SU-DHL-6 (cell line): ENCODE results near the gene VPS36.

Experiments
- H2AFZ ChIP-seq: fragments of 200-600 bp; sonication (generic); 2 replicates; pipeline ENCODE4 v1.6.1; 2014; ENCODE audit warnings: low read depth, mild to moderate bottlenecking, moderate library complexity, mixed read lengths, antibody characterized with exemption, low read length; ENCODE audit not compliant: severe bottlenecking
- H3F3A ChIP-seq: fragments of 200-600 bp; shearing (Covaris generic); 2 replicates; pipeline ENCODE4 v1.6.0; 2016; ENCODE audit warnings: antibody characterized with exemption, mild to moderate bottlenecking; ENCODE audit not compliant: insufficient read depth
- H3K27ac ChIP-seq: fragments of 200-600 bp; sonication (generic); 2 replicates; pipeline ENCODE4 v1.5.1; 2016; ENCODE audit warnings: low read depth, mild to moderate bottlenecking, low read length, moderate library complexity, mixed read lengths
- H3K27me3 ChIP-seq: fragments of 200-600 bp; sonication (generic), shearing (Covaris generic); 2 replicates; pipeline ENCODE4 v1.6.0; 2014; ENCODE audit warnings: mild to moderate bottlenecking, low read length
- H3K36me3 ChIP-seq: fragments of 200-600 bp; sonication (generic); 2 replicates; pipeline ENCODE4 v1.6.1; 2014; ENCODE audit warnings: mild to moderate bottlenecking, low read length, mixed read lengths
- H3K4me2 ChIP-seq: fragments of 300-600, 200-600 bp; shearing (Covaris generic), sonication (generic); 2 replicates; pipeline ENCODE4 v1.6.0; 2014; ENCODE audit warnings: low read length, low read depth, mild to moderate bottlenecking; ENCODE audit not compliant: poor library complexity, severe bottlenecking
- H3K4me3 ChIP-seq: fragments of 200-600 bp; sonication (generic); 2 replicates; pipeline ENCODE4 v1.5.1; 2014; ENCODE audit warnings: antibody characterized with exemption, low read length, mild to moderate bottlenecking, mixed read lengths; ENCODE audit not compliant: insufficient read depth, poor library complexity, severe bottlenecking
- H3K79me2 ChIP-seq: fragments of 200-600 bp; sonication (generic); 2 replicates; pipeline ENCODE4 v1.6.1; 2014; ENCODE audit warnings: mild to moderate bottlenecking, low read length, moderate library complexity; ENCODE audit not compliant: insufficient read depth
- H3K9ac ChIP-seq: fragments of 200-600 bp; sonication (generic); 2 replicates; pipeline ENCODE4 v1.7.0; 2014; ENCODE audit warnings: mild to moderate bottlenecking, low read length
- H3K9me2 ChIP-seq: fragments of 200-600 bp; sonication (generic); replicated peaks from 2 replicates; pipeline ENCODE4 v1.6.1; 2014; ENCODE audit warnings: low read length; ENCODE audit not compliant: insufficient read depth
- H3K9me3 ChIP-seq: fragments of 200-600 bp; sonication (generic); 2 replicates; pipeline ENCODE4 v1.6.1; 2014; ENCODE audit warnings: low read length, mixed read lengths; ENCODE audit not compliant: insufficient read depth
- H4K20me1 ChIP-seq: fragments of 200-600 bp; sonication (generic); 2 replicates; pipeline ENCODE4 v1.6.1; 2014; ENCODE audit warnings: low read depth, mild to moderate bottlenecking, antibody characterized with exemption, low read length, moderate library complexity, mixed read lengths
- EZH2phosphoT487 ChIP-seq: fragments of 200-600 bp; sonication (generic), shearing (Covaris generic); conservative IDR thresholded peaks from 2 replicates; pipeline ENCODE4 v1.6.1; 2018; ENCODE audit warnings: mild to moderate bottlenecking, antibody characterized with exemption, low read length, moderate library complexity, mixed read lengths
- TF ChIP-seq, protein P1 (sequence below): fragments of 200-600 bp; sonication (generic); IDR thresholded peaks from one replicate; pipeline ENCODE4 v1.5.1; 2017; ENCODE audit warnings: antibody characterized with exemption, mild to moderate bottlenecking, low read length, moderate library complexity; ENCODE audit not compliant: insufficient read depth, poor library complexity, severe bottlenecking

Gene VPS36

DNA sequence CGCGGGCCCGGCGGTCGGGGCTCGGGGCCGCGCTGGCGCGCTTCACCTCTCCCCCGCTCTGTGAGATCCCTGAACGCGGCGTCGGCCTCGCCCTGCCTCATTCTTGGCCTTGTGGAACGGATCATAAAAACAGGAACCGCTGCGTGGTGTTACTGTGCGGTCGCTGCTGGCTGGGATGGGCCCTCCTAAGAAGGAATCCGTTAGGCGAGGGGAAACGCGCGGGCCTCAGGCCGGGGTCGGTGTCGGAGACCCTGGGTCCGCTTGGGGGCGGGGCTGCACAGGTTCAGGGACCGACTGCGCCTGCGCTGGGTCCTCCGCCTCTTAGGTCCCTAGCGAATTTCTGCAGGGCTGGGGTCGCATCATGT is 5.2 kb upstream of the VPS36 start:
- H3K79me2 ChIP-seq: peaks cover 48% of the 10 kb centered on the region
- peak overlapping the region; percentile 97 for H3K27ac ChIP-seq
- peak overlapping the region; percentile 30 for H2AFZ ChIP-seq
- peak overlapping the region; percentile 78 for H3K9ac ChIP-seq
- peaks cover 13% of the 10 kb centered on the region; the same call in 1 of the 2 replicates for H4K20me1 ChIP-seq
- H3K4me3 ChIP-seq: peak overlapping the region; percentile 79
- no peak for TF ChIP-seq EZH2phosphoT487
- TF ChIP-seq, protein P1, sequence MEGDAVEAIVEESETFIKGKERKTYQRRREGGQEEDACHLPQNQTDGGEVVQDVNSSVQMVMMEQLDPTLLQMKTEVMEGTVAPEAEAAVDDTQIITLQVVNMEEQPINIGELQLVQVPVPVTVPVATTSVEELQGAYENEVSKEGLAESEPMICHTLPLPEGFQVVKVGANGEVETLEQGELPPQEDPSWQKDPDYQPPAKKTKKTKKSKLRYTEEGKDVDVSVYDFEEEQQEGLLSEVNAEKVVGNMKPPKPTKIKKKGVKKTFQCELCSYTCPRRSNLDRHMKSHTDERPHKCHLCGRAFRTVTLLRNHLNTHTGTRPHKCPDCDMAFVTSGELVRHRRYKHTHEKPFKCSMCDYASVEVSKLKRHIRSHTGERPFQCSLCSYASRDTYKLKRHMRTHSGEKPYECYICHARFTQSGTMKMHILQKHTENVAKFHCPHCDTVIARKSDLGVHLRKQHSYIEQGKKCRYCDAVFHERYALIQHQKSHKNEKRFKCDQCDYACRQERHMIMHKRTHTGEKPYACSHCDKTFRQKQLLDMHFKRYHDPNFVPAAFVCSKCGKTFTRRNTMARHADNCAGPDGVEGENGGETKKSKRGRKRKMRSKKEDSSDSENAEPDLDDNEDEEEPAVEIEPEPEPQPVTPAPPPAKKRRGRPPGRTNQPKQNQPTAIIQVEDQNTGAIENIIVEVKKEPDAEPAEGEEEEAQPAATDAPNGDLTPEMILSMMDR: no peak
- H3K9me2 ChIP-seq: no peaks in the 10 kb centered on the region
- H3K9me3 ChIP-seq: no peaks in the 10 kb centered on the region
- peaks cover 27% of the 10 kb centered on the region for H3K36me3 ChIP-seq
- H3K27me3 ChIP-seq: no peaks in the 10 kb centered on the region
- peaks cover 15% of the 10 kb centered on the region for H3F3A ChIP-seq
- H3K4me2 ChIP-seq: peak overlapping the region; percentile 84

DNA sequence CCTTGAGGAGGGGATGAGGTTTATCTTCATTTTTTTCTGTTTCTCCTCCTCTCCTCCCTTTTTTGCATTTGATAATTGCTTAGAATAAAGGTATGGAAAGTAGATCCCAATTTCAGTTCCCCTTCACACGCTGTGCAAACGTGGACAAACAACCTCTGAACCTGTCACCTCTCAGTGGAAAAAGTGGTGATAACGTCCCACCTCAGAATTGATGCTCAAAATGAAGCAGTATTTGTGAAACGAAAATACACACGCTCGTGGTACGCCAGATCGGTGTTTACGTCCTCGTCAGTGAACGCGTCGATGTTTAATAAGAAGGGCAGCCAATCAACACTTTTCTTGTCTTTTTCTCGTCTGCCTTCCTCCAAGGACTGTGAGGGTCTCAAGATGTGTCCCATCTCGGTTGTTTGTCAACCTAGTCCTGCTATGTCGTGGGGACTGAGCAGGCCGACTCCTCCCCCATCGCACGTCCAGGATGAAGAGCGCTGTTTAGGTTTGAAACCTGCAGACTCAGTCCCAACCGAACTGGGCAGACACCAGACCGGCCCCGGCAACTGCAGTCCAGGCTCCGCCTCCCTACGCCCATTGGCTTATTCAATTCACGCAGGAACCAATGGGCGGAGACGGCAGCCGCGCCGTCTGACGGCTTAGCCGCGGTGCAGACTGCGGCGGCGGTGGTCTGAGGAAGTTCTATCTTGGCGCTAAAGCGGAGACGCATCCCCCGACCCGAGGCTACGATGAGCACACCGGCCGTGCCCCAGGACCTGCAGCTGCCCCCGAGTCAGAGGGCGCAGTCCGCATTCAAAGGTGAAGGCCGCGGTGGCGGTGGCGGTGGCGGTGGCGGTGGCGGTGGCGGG is 4.6 kb upstream of the VPS36 start, which contains the start of gene CKAP2:
CKAP2 (plus strand) TSS at position 659 of the 857 bp plus-strand sequence; CDS start at position 738, 79 bp downstream.
- peaks cover 42% of the 10 kb centered on the region for H3K79me2 ChIP-seq
- no peaks in the 10 kb centered on the region for H3K9me3 ChIP-seq
- H3K27me3 ChIP-seq: no peaks in the 10 kb centered on the region
- H3K36me3 ChIP-seq: peaks cover 25% of the 10 kb centered on the region
- peak within 1 kb of the TSS; percentile 86 for H2AFZ ChIP-seq
- H4K20me1 ChIP-seq: peaks cover 13% of the 10 kb centered on the region; the same call in 1 of the 2 replicates
- no peak for TF ChIP-seq EZH2phosphoT487
- TF ChIP-seq, protein P1: no peak
- peak within 1 kb of the TSS; percentile 84 for H3K4me2 ChIP-seq
- H3F3A ChIP-seq: peaks cover 15% of the 10 kb centered on the region
- peak within 1 kb of the TSS; percentile 78 for H3K9ac ChIP-seq
- H3K27ac ChIP-seq: peak within 1 kb of the TSS; percentile 97
- H3K4me3 ChIP-seq: peak within 1 kb of the TSS; percentile 79
- no peaks in the 10 kb centered on the region for H3K9me2 ChIP-seq

DNA sequence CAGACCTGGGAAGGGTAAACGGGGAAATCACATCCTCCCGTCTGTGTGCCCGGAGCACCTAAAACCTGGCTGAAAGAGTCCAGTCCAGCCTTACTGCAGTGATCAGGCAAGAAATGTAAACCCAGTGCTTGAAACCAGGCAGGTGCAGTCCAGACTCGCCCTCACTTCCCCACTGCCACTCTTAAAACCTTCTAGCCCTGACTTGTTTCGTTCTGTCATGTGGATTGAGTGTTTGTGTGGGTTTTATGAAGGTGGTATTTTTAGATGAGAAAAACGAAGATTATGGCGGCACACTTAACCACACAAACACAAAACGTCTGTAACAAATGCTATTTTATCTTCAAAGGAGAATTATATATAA is 4.0 kb upstream of the VPS36 start:
- peak overlapping the region; percentile 78 for H3K9ac ChIP-seq
- peak overlapping the region; percentile 79 for H3K4me3 ChIP-seq
- H3F3A ChIP-seq: peaks cover 15% of the 10 kb centered on the region
- no peaks in the 10 kb centered on the region for H3K9me2 ChIP-seq
- peak overlapping the region; percentile 84 for H3K4me2 ChIP-seq
- H4K20me1 ChIP-seq: peaks cover 13% of the 10 kb centered on the region; the same call in 1 of the 2 replicates
- peak overlapping the region; percentile 86 for H2AFZ ChIP-seq
- H3K27ac ChIP-seq: peak overlapping the region; percentile 97
- H3K27me3 ChIP-seq: no peaks in the 10 kb centered on the region
- peaks cover 18% of the 10 kb centered on the region for H3K36me3 ChIP-seq
- H3K79me2 ChIP-seq: peaks cover 41% of the 10 kb centered on the region
- TF ChIP-seq EZH2phosphoT487: no peak
- TF ChIP-seq, protein P1: no peak
- H3K9me3 ChIP-seq: no peaks in the 10 kb centered on the region
